Activated effector memory CD4-positive, alpha-beta T cell treated with Interleukin-2 at 50 U/mL for 16 hours (primary cell): ENCODE data around the gene CAMTA1.

Source experiments
- DNase-seq: peaks from one replicate; pipeline ENCODE4 v3.0.0-alpha.2; 2020

CAMTA1 gene

GRCh38 chr1:7278827-7279765, 493.8 kb downstream of the CAMTA1 start:
- DNase-seq: no peak

GRCh38 chr1:7279769-7280168, 494.5 kb downstream of the CAMTA1 start:
- no peak for DNase-seq

- DNase-seq: no peak
Measured at GRCh38 chr1:7280347-7280960, 495.2 kb downstream of the CAMTA1 start.

GRCh38 chr1:7281821-7282220, 496.6 kb downstream of the CAMTA1 start:
- DNase-seq: no peak

- no peak for DNase-seq
Measured at GRCh38 chr1:7284839-7285435, 499.7 kb downstream of the CAMTA1 start.

GRCh38 chr1:7285856-7286454, 500.7 kb downstream of the CAMTA1 start:
- DNase-seq: no peak

- DNase-seq: no peak
Measured at GRCh38 chr1:7287013-7287412, 501.8 kb downstream of the CAMTA1 start.

GRCh38 chr1:7288992-7289391, 503.7 kb downstream of the CAMTA1 start:
- no peak for DNase-seq

GRCh38 chr1:7289694-7290093, 504.4 kb downstream of the CAMTA1 start:
- DNase-seq: no peak

- DNase-seq: no peak
Measured at GRCh38 chr1:7290971-7291970, 506.0 kb downstream of the CAMTA1 start.

- no peak for DNase-seq
Measured at GRCh38 chr1:7292036-7292681, 506.9 kb downstream of the CAMTA1 start.

- DNase-seq: no peak
Measured at GRCh38 chr1:7292714-7293419, 507.6 kb downstream of the CAMTA1 start.

GRCh38 chr1:7293702-7294629, 508.7 kb downstream of the CAMTA1 start:
- no peak for DNase-seq

GRCh38 chr1:7294636-7295035, 509.4 kb downstream of the CAMTA1 start:
- DNase-seq: no peak

- no peak for DNase-seq
Measured at GRCh38 chr1:7295946-7296345, 510.7 kb downstream of the CAMTA1 start.

- no peak for DNase-seq
Measured at GRCh38 chr1:7296968-7297367, 511.7 kb downstream of the CAMTA1 start.

GRCh38 chr1:7298145-7298544, 512.9 kb downstream of the CAMTA1 start:
- no peak for DNase-seq

- DNase-seq: no peak
Measured at GRCh38 chr1:7298749-7299151, 513.5 kb downstream of the CAMTA1 start.

GRCh38 chr1:7299329-7299799, 514.1 kb downstream of the CAMTA1 start:
- no peak for DNase-seq

- no peak for DNase-seq
Measured at GRCh38 chr1:7299994-7300393, 514.7 kb downstream of the CAMTA1 start.
